Stimulated activated CD4-positive, alpha-beta T cell treated with anti-CD3 and anti-CD28 coated beads, Interleukin-1b, Interleukin-23, amount 100 ng/mL, for 1 hour (primary cell): ENCODE results near the gene ICAM3.
A peak's percentile ranks its signal among the peaks of the same experiment; 100 is the strongest.

Source experiments
- DNase-seq, 2 donors: peaks; one replicate each; pipeline ENCODE4 v3.0.0-alpha.2; 2020; ENCODE audit warnings: low read depth in 2 of 2

Gene ICAM3

GRCh38 chr19:10292206-10292788 lies 47.1 kb downstream of the ICAM3 start:
- DNase-seq: peak in 1 of 2 donors; percentile 52

- DNase-seq: no peak
Observed at GRCh38 chr19:10291554-10292205, 47.7 kb downstream of the ICAM3 start.

- no peak for DNase-seq
Observed at GRCh38 chr19:10290876-10291553, 48.4 kb downstream of the ICAM3 start.

- no peak for DNase-seq
Observed at GRCh38 chr19:10290357-10290875, 49.0 kb downstream of the ICAM3 start.

- no peak for DNase-seq
Observed at GRCh38 chr19:10289836-10290356, 49.5 kb downstream of the ICAM3 start, which contains the start of gene ICAM5. ICAM5 (plus strand) TSS chr19:10289952; CDS start chr19:10290044, 92 bp downstream.

- DNase-seq: no peak
Observed at GRCh38 chr19:10289167-10289835, 50.1 kb downstream of the ICAM3 start.

- no peak for DNase-seq
Observed at GRCh38 chr19:10288662-10289166, 50.7 kb downstream of the ICAM3 start.

GRCh38 chr19:10286803-10287737 lies 52.4 kb downstream of the ICAM3 start, which contains the start of gene ICAM4:
ICAM4 (plus strand) TSS chr19:10286955; CDS start chr19:10287013, 58 bp downstream.
- DNase-seq: no peak

GRCh38 chr19:10285393-10285792 lies 54.0 kb downstream of the ICAM3 start:
- no peak for DNase-seq

GRCh38 chr19:10284960-10285278 lies 54.5 kb downstream of the ICAM3 start:
- no peak for DNase-seq

GRCh38 chr19:10284065-10284959 lies 55.1 kb downstream of the ICAM3 start:
- DNase-seq: no peak
